BLaER1 treated with 17β-estradiol and CSF1 and Interleukin-3, amounts not matched to agents 10 nM and 100 nM (cell line): ENCODE results near the gene FCN1.

Source experiments
- H3K27ac ChIP-seq, 11 experiments: shearing (Covaris generic); formaldehyde crosslinking; 2 replicates each; pipeline ENCODE4 v1.8.1; 2022
- H3K27me3 ChIP-seq, 11 experiments: shearing (Covaris generic); formaldehyde crosslinking; 2 replicates each; pipeline ENCODE4 v1.8.1; 2022
- H3K36me3 ChIP-seq, 11 experiments: shearing (Covaris generic); formaldehyde crosslinking; 2 replicates each; pipeline ENCODE4 v1.8.1; 2022
- H3K4me1 ChIP-seq, 10 experiments: shearing (Covaris generic); formaldehyde crosslinking; 2 replicates each; pipeline ENCODE4 v1.8.1; 2022
- H3K4me2 ChIP-seq, 11 experiments: shearing (Covaris generic); formaldehyde crosslinking; 2 replicates each; pipeline ENCODE4 v1.8.1; 2022
- H3K4me3 ChIP-seq, 10 experiments: shearing (Covaris generic); formaldehyde crosslinking; 2 replicates each; pipeline ENCODE4 v1.8.1; 2022
- H3K9ac ChIP-seq, 11 experiments: shearing (Covaris generic); formaldehyde crosslinking; 2 replicates each; pipeline ENCODE4 v1.8.1; 2022
- H3K9me3 ChIP-seq, 11 experiments: shearing (Covaris generic); formaldehyde crosslinking; replicated peaks in 1 of 11; 2 replicates each; pipeline ENCODE4 v1.8.1; 2022
- H4K20me1 ChIP-seq, 11 experiments: shearing (Covaris generic); formaldehyde crosslinking; 2 replicates each; pipeline ENCODE4 v1.8.1; 2022
- Cebpa-rat ChIP-seq, 11 experiments: shearing (Covaris generic); IDR thresholded peaks; 2 replicates each; pipeline ENCODE4 v1.8.1; 2022

The FCN1 gene

DNA sequence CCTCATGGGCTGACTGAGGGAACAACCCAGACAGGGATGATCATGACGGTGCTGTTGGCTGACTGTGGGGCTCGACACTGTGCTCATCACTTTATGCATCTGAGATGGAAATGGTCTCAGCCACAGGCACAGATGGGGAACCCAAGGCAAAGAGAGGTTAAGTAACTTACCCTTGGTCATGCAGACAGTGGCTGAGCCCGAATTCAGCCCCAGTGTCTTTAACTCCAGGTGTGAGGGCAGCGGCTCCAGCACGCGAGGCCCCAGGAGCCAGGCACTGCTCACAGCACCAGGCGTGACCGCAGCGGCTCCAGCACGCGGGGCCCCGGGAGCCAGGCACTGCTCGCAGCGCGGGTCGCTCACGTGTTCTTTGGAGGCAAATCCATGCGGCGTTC, 45.3 kb upstream of the FCN1 start:
- H3K4me3 ChIP-seq, result no peak overlapping the region
- H3K4me1 ChIP-seq, result peaks cover 4 to 10% (median 7%) of the 10 kb centered on the region in 10 experiments; a peak in 16 of 20 replicates
- H3K36me3 ChIP-seq, result no peaks in the 10 kb centered on the region
- H3K9ac ChIP-seq, result no peak overlapping the region
- H3K4me2 ChIP-seq, result no peak overlapping the region
- H3K9me3 ChIP-seq, result peaks cover 0 to 13% (median 6%) of the 10 kb centered on the region in 11 experiments; a peak in 12 of 22 replicates
- H3K27me3 ChIP-seq, result peaks cover 0 to 58% (median 0%) of the 10 kb centered on the region in 11 experiments; a peak in 4 of 22 replicates
- peaks cover 0 to 12% (median 0%) of the 10 kb centered on the region in 11 experiments; a peak in 2 of 22 replicates for H4K20me1 ChIP-seq
- no peak for TF ChIP-seq Cebpa-rat (IDR thresholded peaks at IDR 0.05)
- no peak overlapping the region for H3K27ac ChIP-seq

DNA sequence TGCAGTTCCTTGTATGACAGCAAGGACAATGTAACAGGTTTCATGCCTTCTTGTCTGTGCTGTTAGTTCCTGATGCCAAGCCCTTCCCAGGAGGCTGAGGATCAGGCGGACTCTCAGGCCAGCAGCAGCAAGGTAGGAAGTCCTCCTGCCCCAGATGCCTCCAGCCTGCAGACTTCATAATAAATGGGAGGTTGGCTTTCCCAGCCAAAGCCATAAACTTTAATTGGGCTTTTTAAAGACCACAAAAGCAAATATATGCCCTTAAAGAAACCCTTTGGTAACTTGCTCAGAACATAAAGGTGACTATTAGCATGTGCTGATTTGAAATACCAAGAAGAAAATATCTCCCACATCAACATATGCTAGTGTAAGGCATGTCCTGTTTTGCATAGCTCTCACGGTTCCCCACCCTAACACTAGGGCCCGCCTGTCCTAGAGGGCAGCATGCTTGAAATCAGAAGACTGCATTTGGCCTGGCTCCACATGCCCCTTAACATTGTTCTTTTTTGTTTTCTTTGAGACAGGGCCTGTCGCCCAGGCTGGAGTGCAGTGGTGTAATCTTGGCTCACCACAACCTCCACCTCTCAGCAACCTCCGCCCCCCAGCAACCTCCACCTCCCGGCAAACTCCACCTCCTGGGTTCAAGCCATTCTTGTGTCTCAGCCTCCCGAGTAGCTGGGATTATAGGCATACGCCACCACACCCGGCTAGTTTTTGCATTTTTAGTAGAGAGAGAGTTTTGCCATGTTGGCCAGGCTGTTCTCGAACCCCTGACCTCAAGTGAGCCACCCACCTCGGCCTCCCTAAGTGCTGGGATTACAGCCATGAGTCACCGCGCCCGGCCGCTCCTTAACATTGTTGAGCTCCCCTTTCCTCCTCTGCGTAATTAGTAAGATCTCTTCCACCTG, 44.6 kb upstream of the FCN1 start:
- Histone ChIP-seq H3K27ac (no peak overlapping the region), H3K27me3 (peaks cover 0 to 58% (median 0%) of the 10 kb centered on the region in 11 experiments; a peak in 4 of 22 replicates), H3K9ac (no peak overlapping the region), H3K4me3 (no peak overlapping the region), H3K4me1 (peaks cover under 1 to 9% (median 7%) of the 10 kb centered on the region in 10 experiments; a peak in 15 of 20 replicates), H4K20me1 (peaks cover 0 to 12% (median 0%) of the 10 kb centered on the region in 11 experiments; a peak in 2 of 22 replicates), H3K36me3 (no peaks in the 10 kb centered on the region), H3K4me2 (no peak overlapping the region), H3K9me3 (peaks cover 0 to 13% (median 6%) of the 10 kb centered on the region in 11 experiments; a peak in 12 of 22 replicates)
- TF ChIP-seq Cebpa-rat (IDR thresholded peaks at IDR 0.05), result no peak

GRCh38 chr9:134961331-134962064, 43.8 kb upstream of the FCN1 start:
- Histone ChIP-seq H3K27me3 (peaks cover 0 to 58% (median 0%) of the 10 kb centered on the region in 11 experiments; a peak in 4 of 22 replicates), H4K20me1 (peaks cover 0 to 12% (median 0%) of the 10 kb centered on the region in 11 experiments; a peak in 2 of 22 replicates), H3K4me2 (no peak overlapping the region), H3K4me1 (peaks cover 0 to 11% (median 9%) of the 10 kb centered on the region in 10 experiments; a peak in 13 of 20 replicates), H3K27ac (no peak overlapping the region), H3K4me3 (no peak overlapping the region), H3K9me3 (peaks cover 0 to 13% (median 6%) of the 10 kb centered on the region in 11 experiments; a peak in 12 of 22 replicates), H3K9ac (no peak overlapping the region), H3K36me3 (no peaks in the 10 kb centered on the region)
- TF ChIP-seq Cebpa-rat (IDR thresholded peaks at IDR 0.05), result no peak

GRCh38 chr9:134960701-134961181, 43.0 kb upstream of the FCN1 start:
- TF ChIP-seq Cebpa-rat (IDR thresholded peaks at IDR 0.05), result no peak
- Histone ChIP-seq H3K27me3 (peaks cover 0 to 65% (median 0%) of the 10 kb centered on the region in 11 experiments; a peak in 4 of 22 replicates), H3K27ac (no peak overlapping the region)

DNA sequence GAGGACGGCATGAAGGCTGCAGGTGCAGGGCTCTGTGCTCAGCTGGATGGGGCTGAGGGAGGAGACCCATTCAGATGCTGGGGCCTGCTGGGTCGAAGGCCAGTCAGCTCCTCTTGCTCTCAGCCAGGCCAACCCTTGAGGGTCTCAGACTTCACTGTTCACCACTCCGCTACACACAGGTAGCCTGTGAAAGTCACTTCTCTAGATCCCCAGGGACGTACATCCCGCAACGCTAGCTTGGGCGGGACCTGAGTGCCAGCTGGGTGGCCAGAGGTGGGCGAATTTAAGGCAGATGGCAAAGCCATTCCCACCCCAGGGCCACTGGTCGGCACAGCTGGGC, 42.2 kb upstream of the FCN1 start:
- Histone ChIP-seq H3K4me3 (no peak overlapping the region), H3K4me1 (peaks cover 0 to 11% (median 9%) of the 10 kb centered on the region in 10 experiments; a peak in 13 of 20 replicates), H3K4me2 (no peak overlapping the region), H3K9me3 (peaks cover 0 to 13% (median 6%) of the 10 kb centered on the region in 11 experiments; a peak in 12 of 22 replicates), H3K9ac (no peak overlapping the region), H3K27ac (no peak overlapping the region), H3K36me3 (no peaks in the 10 kb centered on the region), H4K20me1 (peaks cover 0 to 12% (median 0%) of the 10 kb centered on the region in 11 experiments; a peak in 2 of 22 replicates), H3K27me3 (peaks cover 0 to 73% (median 0%) of the 10 kb centered on the region in 11 experiments; a peak in 4 of 22 replicates)
- TF ChIP-seq Cebpa-rat (IDR thresholded peaks at IDR 0.05), result no peak

More at GRCh38 chr9:134960701-134961181, 43.0 kb upstream of the FCN1 start:
- H3K36me3 ChIP-seq, result no peaks in the 10 kb centered on the region
- peaks cover 0 to 12% (median 0%) of the 10 kb centered on the region in 11 experiments; a peak in 2 of 22 replicates for H4K20me1 ChIP-seq
- no peak overlapping the region for H3K9ac ChIP-seq
- peaks cover 0 to 11% (median 9%) of the 10 kb centered on the region in 10 experiments; a peak in 13 of 20 replicates for H3K4me1 ChIP-seq
- no peak overlapping the region for H3K4me2 ChIP-seq
- H3K9me3 ChIP-seq, result peaks cover 0 to 13% (median 6%) of the 10 kb centered on the region in 11 experiments; a peak in 12 of 22 replicates
- H3K4me3 ChIP-seq, result no peak overlapping the region

DNA sequence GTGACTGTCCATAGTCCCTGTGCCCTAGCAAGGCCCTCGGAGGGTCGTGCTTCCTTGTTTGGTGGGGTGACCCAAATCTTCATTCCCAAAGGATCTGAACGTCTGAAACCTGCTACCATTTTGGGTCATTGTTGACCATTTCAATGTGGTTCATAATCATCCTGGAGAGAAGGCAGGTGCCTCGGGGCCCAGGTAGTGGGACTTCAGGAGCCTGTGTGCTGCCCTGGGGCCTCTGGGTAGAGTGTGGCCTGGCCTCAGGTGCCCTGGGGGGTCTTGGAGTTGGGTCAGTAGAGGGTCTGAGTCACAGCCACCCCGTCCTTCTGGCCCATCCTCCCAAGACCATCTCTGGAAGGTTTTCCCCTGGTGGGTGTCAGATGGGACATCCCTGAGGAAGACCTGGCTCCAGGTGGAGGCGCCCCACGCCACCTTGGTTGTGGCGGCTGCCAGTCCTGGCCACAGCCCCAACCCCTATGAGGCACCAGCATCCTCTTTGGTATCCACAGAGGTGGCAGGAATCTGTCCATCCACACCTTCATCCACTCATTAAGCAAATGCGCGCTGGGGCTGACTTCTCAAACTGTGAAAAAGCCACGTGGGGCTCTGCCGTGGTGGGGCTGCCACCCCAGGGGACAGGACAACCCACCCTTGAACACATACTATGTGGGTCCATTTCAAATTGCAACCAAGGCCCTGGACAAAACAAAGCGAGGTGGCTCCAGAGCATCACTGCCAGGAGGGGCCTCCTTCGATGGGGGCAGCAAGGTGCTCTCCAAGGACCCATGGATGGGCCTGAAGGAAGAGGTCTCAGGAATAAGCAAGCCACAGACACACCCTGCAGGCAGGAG, 41.6 kb upstream of the FCN1 start:
- no peak for TF ChIP-seq Cebpa-rat (IDR thresholded peaks at IDR 0.05)
- no peak overlapping the region for H3K4me2 ChIP-seq
- no peak overlapping the region for H3K9ac ChIP-seq
- H3K27ac ChIP-seq, result no peak overlapping the region
- peaks cover 0 to 78% (median 0%) of the 10 kb centered on the region in 11 experiments; a peak in 4 of 22 replicates for H3K27me3 ChIP-seq
- peaks cover 0 to 11% (median 9%) of the 10 kb centered on the region in 10 experiments; a peak in 13 of 20 replicates for H3K4me1 ChIP-seq
- peaks cover 0 to 12% (median 0%) of the 10 kb centered on the region in 11 experiments; a peak in 2 of 22 replicates for H4K20me1 ChIP-seq
- H3K36me3 ChIP-seq, result no peaks in the 10 kb centered on the region
- H3K9me3 ChIP-seq, result peaks cover 0 to 13% (median 6%) of the 10 kb centered on the region in 11 experiments; a peak in 12 of 22 replicates
- H3K4me3 ChIP-seq, result no peak overlapping the region

- Histone ChIP-seq H3K9me3 (peaks cover 0 to 15% (median 6%) of the 10 kb centered on the region in 11 experiments; a peak in 12 of 22 replicates), H3K27me3 (peaks cover 0 to 74% (median 0%) of the 10 kb centered on the region in 11 experiments; a peak in 4 of 22 replicates), H3K27ac (no peak overlapping the region), H3K36me3 (no peaks in the 10 kb centered on the region), H3K4me1 (peaks cover 0 to 11% (median 9%) of the 10 kb centered on the region in 10 experiments; a peak in 13 of 20 replicates), H3K4me3 (no peak overlapping the region), H3K9ac (no peak overlapping the region), H3K4me2 (peak overlapping the region in 8 of 11 experiments; percentile 25 to 63 (median 52); a peak in 15 of 22 replicates), H4K20me1 (peaks cover 0 to 12% (median 0%) of the 10 kb centered on the region in 11 experiments; a peak in 2 of 22 replicates)
- TF ChIP-seq Cebpa-rat (IDR thresholded peaks at IDR 0.05), result no peak
Observed at GRCh38 chr9:134957945-134958227, 40.2 kb upstream of the FCN1 start.
